Body of pancreas (tissue), 4 donors: Measurements from ENCODE around the gene PNKP.

ENCODE experiments used
- CTCF ChIP-seq, 7 experiments: fragments of 450-650 bp in 4 of 7; fragments of 200-600 bp in 3 of 7; sonication (generic) in 3 of 7; IDR thresholded peaks; one replicate each; pipeline ENCODE4 v1.5.1; 2016 to 2019; ENCODE audit warnings: antibody characterized with exemption in 7 of 7
- POLR2A ChIP-seq, 3 donors: fragments of 450-650 bp; IDR thresholded peaks; one replicate each; pipeline ENCODE4 v1.6.1; 2016; ENCODE audit warnings: antibody characterized with exemption in 3 of 3, mild to moderate bottlenecking in 2 of 3

GRCh38 chr19:49852631-49853126, 14.7 kb downstream of the PNKP start:
- no peak for TF ChIP-seq CTCF (IDR thresholded peaks at IDR 0.05)
- TF ChIP-seq POLR2A (IDR thresholded peaks at IDR 0.05): no peak
